ENCODE data around the gene RFX2. TPM values are rescaled to one million over a fixed set of nuclear protein-coding genes. Genes with fewer than 3 reads are reported as not detected.

The RFX2 gene
- total and polyA plus RNA-seq, 2 experiments from 2014 or later, result 2.3 to 4.9 TPM

- 98% methylated on average over 3 of the region's 3 CpGs for WGBS (ENCODE audit: low lambda C conversion rate, missing lambda C conversion rate)
- Histone ChIP-seq H3K9me2 (replicated peaks; ENCODE audit: insufficient read depth) (no peaks in the 10 kb centered on the region), H3K4me3 (no peak overlapping the region), H3K27ac (no peak overlapping the region), H3K79me2 (no peaks in the 10 kb centered on the region), H3K27me3 (no peaks in the 10 kb centered on the region), H4K20me1 (ENCODE audit: insufficient read depth, poor library complexity, severe bottlenecking) (no peaks in the 10 kb centered on the region), H3K4me1 (ENCODE audit: insufficient read depth) (peaks cover 5% of the 10 kb centered on the region), H3K4me2 (no peak overlapping the region), H3K36me3 (replicated peaks; ENCODE audit: insufficient read depth, low read depth) (no peaks in the 10 kb centered on the region), H3K9me3 (ENCODE audit: low read depth) (no peaks in the 10 kb centered on the region), H2AFZ (no peak overlapping the region)
- TF ChIP-seq EZH2 (IDR thresholded peaks at IDR 0.05; ENCODE audit: borderline replicate concordance) (no peak), CTCF (IDR thresholded peaks at IDR 0.05; ENCODE audit: poor library complexity) (no peak), EZH2phosphoT487 (IDR thresholded peaks at IDR 0.05; ENCODE audit: low read depth, severe bottlenecking, unreplicated experiment) (no peak)
- no peak for DNase-seq (ENCODE audit: low spot score)
These were observed 8.9 kb downstream of the RFX2 start for GRCh38 chr19:6101291-6101825.

- H3K27ac ChIP-seq, result no peak overlapping the region
- DNase-seq (ENCODE audit: low spot score), result no peak
- no peaks in the 10 kb centered on the region for H3K79me2 ChIP-seq
- no peaks in the 10 kb centered on the region for H3K27me3 ChIP-seq
- H3K36me3 ChIP-seq (replicated peaks; ENCODE audit: insufficient read depth, low read depth), result no peaks in the 10 kb centered on the region
- TF ChIP-seq EZH2phosphoT487 (IDR thresholded peaks at IDR 0.05; ENCODE audit: low read depth, severe bottlenecking, unreplicated experiment) (no peak), EZH2 (IDR thresholded peaks at IDR 0.05; ENCODE audit: borderline replicate concordance) (no peak), CTCF (IDR thresholded peaks at IDR 0.05; ENCODE audit: poor library complexity) (no peak)
- WGBS (ENCODE audit: low lambda C conversion rate, missing lambda C conversion rate), result 72% methylated on average over 16 of the region's 16 CpGs
- peaks cover 5% of the 10 kb centered on the region for H3K4me1 ChIP-seq (ENCODE audit: insufficient read depth)
- no peaks in the 10 kb centered on the region for H3K9me3 ChIP-seq (ENCODE audit: low read depth)
- H3K4me3 ChIP-seq, result no peak overlapping the region
- no peak overlapping the region for H3K4me2 ChIP-seq
- H3K9me2 ChIP-seq (replicated peaks; ENCODE audit: insufficient read depth), result no peaks in the 10 kb centered on the region
- no peaks in the 10 kb centered on the region for H4K20me1 ChIP-seq (ENCODE audit: insufficient read depth, poor library complexity, severe bottlenecking)
- no peak overlapping the region for H2AFZ ChIP-seq
These were observed 9.9 kb downstream of the RFX2 start for GRCh38 chr19:6100284-6100915.

GRCh38 chr19:6099599-6099998 is 10.7 kb downstream of the RFX2 start:
- H2AFZ ChIP-seq, result no peak overlapping the region
- 76% methylated on average over 2 of the region's 2 CpGs for WGBS (ENCODE audit: low lambda C conversion rate, missing lambda C conversion rate)
- DNase-seq (ENCODE audit: low spot score), result no peak
- H3K4me3 ChIP-seq, result no peak overlapping the region
- H3K4me1 ChIP-seq (ENCODE audit: insufficient read depth), result peaks cover 5% of the 10 kb centered on the region
- no peaks in the 10 kb centered on the region for H4K20me1 ChIP-seq (ENCODE audit: insufficient read depth, poor library complexity, severe bottlenecking)
- no peak overlapping the region for H3K27ac ChIP-seq
- TF ChIP-seq EZH2 (IDR thresholded peaks at IDR 0.05; ENCODE audit: borderline replicate concordance) (no peak), CTCF (IDR thresholded peaks at IDR 0.05; ENCODE audit: poor library complexity) (no peak), EZH2phosphoT487 (IDR thresholded peaks at IDR 0.05; ENCODE audit: low read depth, severe bottlenecking, unreplicated experiment) (no peak)
- no peaks in the 10 kb centered on the region for H3K9me3 ChIP-seq (ENCODE audit: low read depth)
- H3K79me2 ChIP-seq, result no peaks in the 10 kb centered on the region
- no peaks in the 10 kb centered on the region for H3K9me2 ChIP-seq (replicated peaks; ENCODE audit: insufficient read depth)
- no peaks in the 10 kb centered on the region for H3K36me3 ChIP-seq (replicated peaks; ENCODE audit: insufficient read depth, low read depth)
- no peak overlapping the region for H3K4me2 ChIP-seq
- no peaks in the 10 kb centered on the region for H3K27me3 ChIP-seq
